Uterus (tissue), 4 donors: ENCODE results near the gene HSPA1B. TPM values are rescaled to one million over a fixed set of nuclear protein-coding genes. Genes with fewer than 3 reads are reported as not detected.

ENCODE experiments used
- DNase-seq, 2 donors: peaks; one replicate each; pipeline ENCODE4 v3.0.0-alpha.2; 2019 to 2020
- H3K27ac ChIP-seq, 2 donors: fragments of 200-600 bp; sonication (generic); 1 replicate in 1 of 2; 2 replicates in 1 of 2; pipeline ENCODE4 v1.5.1; 2016 to 2018
- H3K27me3 ChIP-seq, 2 donors: fragments of 200-600 bp; sonication (generic); one replicate each; pipeline ENCODE4 v1.5.1; 2018 to 2019; ENCODE audit warnings: control low read depth in 1 of 2
- H3K36me3 ChIP-seq, 2 donors: fragments of 200-600 bp; sonication (generic); one replicate each; pipeline ENCODE4 v1.5.1; 2019; ENCODE audit warnings: control low read depth in 1 of 2
- H3K4me1 ChIP-seq, 2 donors: fragments of 200-600 bp; sonication (generic); one replicate each; pipeline ENCODE4 v1.5.1; 2018 to 2019; ENCODE audit warnings: control low read depth in 1 of 2
- H3K4me3 ChIP-seq, 2 donors: fragments of 200-600 bp; sonication (generic); 1 replicate in 1 of 2; 2 replicates in 1 of 2; pipeline ENCODE4 v1.5.1; 2018 to 2019; ENCODE audit warnings: mild to moderate bottlenecking in 1 of 2
- H3K9me3 ChIP-seq, 2 donors: fragments of 200-600 bp; sonication (generic); one replicate each; pipeline ENCODE4 v1.5.1; 2019; ENCODE audit warnings: control low read depth in 1 of 2
- POLR2A ChIP-seq, 2 donors: fragments of 450-650 bp; IDR thresholded peaks; one replicate each; pipeline ENCODE4 v1.6.1; 2016; ENCODE audit warnings: antibody characterized with exemption in 2 of 2, mild to moderate bottlenecking in 1 of 2, moderate library complexity in 1 of 2
- intact Hi-C: fragments of 100-400 bp; cut with DNase I; formaldehyde crosslinking; loops from one replicate; pipeline ENCODE4 v1.15.1; 2023; ENCODE audit warnings: low total_unique reads
- total RNA-seq, 4 donors: library from RNA; depleted of rRNA in 3 of 4; stranded (reverse); fragments of >200 nt in 3 of 4; gene quantifications; one replicate each; pipeline versions ENCODE4 v1.1.0 to v1.2.4, GENCODE V29; 2014 to 2023
- TF ChIP-seq, protein P1 (sequence below), 4 experiments: fragments of 200-600 bp in 2 of 4; fragments of 450-650 bp in 2 of 4; sonication (generic) in 2 of 4; IDR thresholded peaks; one replicate each; pipeline ENCODE4 v1.5.1; 2016 to 2019; ENCODE audit warnings: antibody characterized with exemption in 4 of 4, mild to moderate bottlenecking in 2 of 4, moderate library complexity in 1 of 4
- donor health status: DM: yes; HTN: yes; CAD: no.

HSPA1B gene
- total RNA-seq, 4 donors from 2014 or later, result 40.3 to 268 (median 152) TPM

DNA sequence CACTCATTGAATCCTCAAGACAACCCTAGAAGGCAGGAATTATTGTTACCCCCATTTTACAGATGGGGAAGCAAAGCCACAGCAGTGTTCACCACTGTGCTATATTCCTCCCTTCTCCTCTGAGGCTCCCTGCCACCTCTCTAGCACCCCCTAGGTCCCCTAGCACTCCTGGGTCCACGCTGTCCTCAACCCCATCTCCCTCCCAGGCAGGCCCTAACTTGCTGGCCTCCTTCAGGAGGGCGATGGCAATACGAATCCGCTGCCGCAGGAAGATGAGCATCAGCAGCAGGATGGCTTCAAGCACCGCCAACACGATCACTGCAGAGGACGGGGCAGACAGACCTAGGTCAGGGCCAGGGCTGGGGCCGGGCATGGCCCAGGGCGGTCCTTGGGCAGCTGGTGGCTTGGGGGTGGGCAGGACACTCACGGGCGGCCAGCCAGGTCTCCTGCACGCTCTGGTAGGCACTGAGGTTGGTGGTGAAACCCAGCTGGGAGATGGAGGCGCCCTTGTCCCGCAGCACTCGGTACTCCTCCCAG is 42.9 kb downstream of the HSPA1B start:
- Histone ChIP-seq H3K27ac (no peak overlapping the region), H3K4me3 (no peak overlapping the region), H3K4me1 (no peaks in the 10 kb centered on the region), H3K27me3 (no peaks in the 10 kb centered on the region), H3K36me3 (no peaks in the 10 kb centered on the region), H3K9me3 (no peaks in the 10 kb centered on the region)
- intact Hi-C loops, result no loop called here
- TF ChIP-seq, protein P1, sequence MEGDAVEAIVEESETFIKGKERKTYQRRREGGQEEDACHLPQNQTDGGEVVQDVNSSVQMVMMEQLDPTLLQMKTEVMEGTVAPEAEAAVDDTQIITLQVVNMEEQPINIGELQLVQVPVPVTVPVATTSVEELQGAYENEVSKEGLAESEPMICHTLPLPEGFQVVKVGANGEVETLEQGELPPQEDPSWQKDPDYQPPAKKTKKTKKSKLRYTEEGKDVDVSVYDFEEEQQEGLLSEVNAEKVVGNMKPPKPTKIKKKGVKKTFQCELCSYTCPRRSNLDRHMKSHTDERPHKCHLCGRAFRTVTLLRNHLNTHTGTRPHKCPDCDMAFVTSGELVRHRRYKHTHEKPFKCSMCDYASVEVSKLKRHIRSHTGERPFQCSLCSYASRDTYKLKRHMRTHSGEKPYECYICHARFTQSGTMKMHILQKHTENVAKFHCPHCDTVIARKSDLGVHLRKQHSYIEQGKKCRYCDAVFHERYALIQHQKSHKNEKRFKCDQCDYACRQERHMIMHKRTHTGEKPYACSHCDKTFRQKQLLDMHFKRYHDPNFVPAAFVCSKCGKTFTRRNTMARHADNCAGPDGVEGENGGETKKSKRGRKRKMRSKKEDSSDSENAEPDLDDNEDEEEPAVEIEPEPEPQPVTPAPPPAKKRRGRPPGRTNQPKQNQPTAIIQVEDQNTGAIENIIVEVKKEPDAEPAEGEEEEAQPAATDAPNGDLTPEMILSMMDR (IDR thresholded peaks at IDR 0.05), result no peak
- TF ChIP-seq POLR2A (IDR thresholded peaks at IDR 0.05), result no peak
- DNase-seq, result no peak

DNA sequence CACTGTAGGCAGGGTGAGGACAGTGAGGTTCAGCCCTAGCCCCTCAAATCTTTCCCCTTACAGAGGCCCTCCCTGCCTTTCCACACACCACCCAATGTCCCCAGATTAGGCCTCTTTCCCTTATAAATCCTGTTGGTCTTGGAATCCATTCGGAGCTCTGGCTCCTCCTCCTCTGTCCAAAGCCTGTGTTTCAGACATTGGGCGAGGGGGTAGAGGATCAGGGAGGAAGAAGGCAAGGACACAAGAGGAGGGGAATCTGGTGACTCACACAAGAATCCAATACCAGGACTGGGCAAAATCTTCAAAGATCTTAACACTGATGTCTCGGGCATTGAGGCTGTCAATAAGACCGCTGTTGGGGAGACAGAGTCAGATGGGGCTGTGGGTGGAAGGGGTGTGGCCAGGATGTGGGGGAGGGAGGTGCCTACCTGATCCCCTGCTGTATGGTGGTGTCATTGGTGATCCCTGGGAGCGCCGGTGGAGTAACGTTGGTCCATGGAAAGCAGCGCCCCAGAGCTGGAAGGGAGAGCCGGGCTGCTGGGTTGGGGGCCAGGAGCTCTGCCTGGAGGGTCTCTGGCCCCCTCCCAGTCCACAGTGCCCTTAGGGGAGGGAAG is 43.6 kb downstream of the HSPA1B start:
- H3K36me3 ChIP-seq, result no peaks in the 10 kb centered on the region
- H3K4me1 ChIP-seq, result no peaks in the 10 kb centered on the region
- no peaks in the 10 kb centered on the region for H3K9me3 ChIP-seq
- no peak for TF ChIP-seq POLR2A (IDR thresholded peaks at IDR 0.05)
- TF ChIP-seq, protein P1 (IDR thresholded peaks at IDR 0.05), result no peak
- H3K27me3 ChIP-seq, result no peaks in the 10 kb centered on the region
- intact Hi-C loops, result no loop called here
- no peak overlapping the region for H3K27ac ChIP-seq
- DNase-seq, result no peak
- no peak overlapping the region for H3K4me3 ChIP-seq

DNA sequence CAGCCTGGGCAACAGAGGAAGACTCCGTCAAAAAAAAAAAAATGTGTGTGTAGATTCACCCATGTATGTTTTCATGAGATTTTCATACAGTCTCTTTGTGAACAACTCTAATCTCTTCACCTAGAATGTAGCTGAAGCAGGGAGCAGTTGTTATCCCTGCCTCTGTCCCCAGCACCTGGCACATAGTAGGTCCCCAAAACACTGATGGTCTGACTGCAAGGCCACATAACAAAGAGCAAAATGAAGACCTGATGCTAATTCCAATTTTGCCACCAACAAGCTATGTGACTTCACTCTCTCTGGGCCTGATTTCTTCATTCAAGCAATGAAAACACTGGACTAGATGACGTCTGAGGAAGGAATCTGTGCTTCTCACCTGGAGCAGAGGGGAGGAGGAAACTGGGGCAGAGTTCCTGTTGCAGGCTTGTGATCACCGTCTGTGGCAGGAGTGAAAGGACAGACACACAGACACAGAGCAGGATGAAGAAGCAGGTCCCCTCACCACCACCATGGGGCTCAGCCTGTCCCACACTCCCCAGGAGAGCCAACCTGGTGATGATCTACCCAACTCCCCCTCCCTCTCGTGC is 46.6 kb downstream of the HSPA1B start:
- Histone ChIP-seq H3K27me3 (no peaks in the 10 kb centered on the region), H3K27ac (no peak overlapping the region), H3K9me3 (no peaks in the 10 kb centered on the region), H3K4me3 (no peak overlapping the region), H3K4me1 (no peaks in the 10 kb centered on the region), H3K36me3 (no peaks in the 10 kb centered on the region)
- intact Hi-C loops, result no loop called here
- TF ChIP-seq, protein P1 (IDR thresholded peaks at IDR 0.05), result no peak
- TF ChIP-seq POLR2A (IDR thresholded peaks at IDR 0.05), result no peak
- no peak for DNase-seq

DNA sequence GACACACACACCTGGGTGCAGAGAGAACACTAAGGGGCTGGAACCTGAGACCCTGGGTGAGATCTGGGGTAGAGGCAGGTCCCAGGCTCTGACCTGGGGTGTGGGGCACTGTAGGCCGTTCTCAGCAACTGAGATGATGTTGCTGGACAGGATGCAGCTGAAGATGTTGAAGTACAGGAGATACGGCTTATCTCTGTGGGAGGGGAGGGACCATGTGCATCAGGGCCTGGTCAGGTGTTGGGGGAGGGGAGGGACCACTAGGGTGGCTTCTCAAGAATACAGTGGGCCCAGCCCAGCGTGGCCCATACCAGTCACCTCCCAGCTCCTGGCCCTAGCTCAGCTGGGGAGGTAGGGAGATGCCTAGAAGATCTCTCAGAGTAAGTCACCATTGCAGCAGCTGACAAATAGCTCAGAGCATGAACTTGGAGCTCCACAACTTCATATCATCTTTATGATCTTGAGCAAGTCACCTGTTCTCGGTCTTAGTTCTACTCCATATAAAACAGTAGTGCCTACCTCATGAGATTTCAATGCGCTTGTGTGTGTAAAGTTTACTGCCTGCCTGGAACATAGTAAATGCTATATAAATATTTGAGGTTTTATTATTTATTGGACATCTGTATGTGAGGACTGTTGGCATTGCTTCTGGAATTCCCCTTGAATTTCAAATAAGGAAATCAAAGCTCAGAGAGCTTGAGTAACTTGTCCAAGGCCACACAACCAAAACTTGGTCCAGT is 47.5 kb downstream of the HSPA1B start:
- Histone ChIP-seq H3K27me3 (no peaks in the 10 kb centered on the region), H3K27ac (no peak overlapping the region), H3K36me3 (no peaks in the 10 kb centered on the region), H3K4me3 (no peak overlapping the region), H3K4me1 (no peaks in the 10 kb centered on the region), H3K9me3 (no peaks in the 10 kb centered on the region)
- TF ChIP-seq, protein P1 (IDR thresholded peaks at IDR 0.05), result no peak
- no peak for TF ChIP-seq POLR2A (IDR thresholded peaks at IDR 0.05)
- DNase-seq, result no peak
- intact Hi-C loops, result no loop called here

DNA sequence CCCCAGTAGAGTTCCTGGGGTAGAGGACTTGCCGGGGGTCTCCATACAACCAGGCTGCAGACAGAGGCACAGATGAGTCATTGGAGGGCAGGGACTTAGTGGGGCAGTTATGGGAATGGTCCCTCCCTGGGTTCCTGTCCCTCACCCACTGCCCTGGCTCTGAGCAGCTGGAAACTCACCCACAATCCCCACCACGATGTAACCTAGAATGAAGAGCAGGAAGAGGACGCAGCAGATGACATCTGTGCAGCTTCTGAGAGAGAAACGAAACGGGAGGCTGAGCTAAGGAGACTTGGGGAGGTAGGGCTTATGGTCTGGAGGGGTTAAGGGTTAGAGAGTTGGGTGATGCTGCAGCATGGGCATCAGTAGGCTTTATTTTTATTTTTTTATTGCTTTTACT is 48.3 kb downstream of the HSPA1B start:
- DNase-seq, result no peak
- intact Hi-C loops, result no loop called here
- Histone ChIP-seq H3K4me3 (no peak overlapping the region), H3K27me3 (no peaks in the 10 kb centered on the region), H3K27ac (no peak overlapping the region), H3K4me1 (no peaks in the 10 kb centered on the region), H3K9me3 (no peaks in the 10 kb centered on the region), H3K36me3 (no peaks in the 10 kb centered on the region)
- no peak for TF ChIP-seq POLR2A (IDR thresholded peaks at IDR 0.05)
- TF ChIP-seq, protein P1 (IDR thresholded peaks at IDR 0.05), result no peak
